NCI-H1930 (cell line): ENCODE data around the gene SPNS3.

Source experiments
- DNase-seq, 2 experiments: peaks; one replicate each; lab custom pipeline; 2025; lab: John Stamatoyannopoulos, UW

The SPNS3 gene

GRCh38 chr17:4530799-4531730 is 97.3 kb downstream of the SPNS3 start:
- DNase-seq = no peak

- no peak for DNase-seq
These were observed 98.4 kb downstream of the SPNS3 start for GRCh38 chr17:4531988-4532736.

DNA sequence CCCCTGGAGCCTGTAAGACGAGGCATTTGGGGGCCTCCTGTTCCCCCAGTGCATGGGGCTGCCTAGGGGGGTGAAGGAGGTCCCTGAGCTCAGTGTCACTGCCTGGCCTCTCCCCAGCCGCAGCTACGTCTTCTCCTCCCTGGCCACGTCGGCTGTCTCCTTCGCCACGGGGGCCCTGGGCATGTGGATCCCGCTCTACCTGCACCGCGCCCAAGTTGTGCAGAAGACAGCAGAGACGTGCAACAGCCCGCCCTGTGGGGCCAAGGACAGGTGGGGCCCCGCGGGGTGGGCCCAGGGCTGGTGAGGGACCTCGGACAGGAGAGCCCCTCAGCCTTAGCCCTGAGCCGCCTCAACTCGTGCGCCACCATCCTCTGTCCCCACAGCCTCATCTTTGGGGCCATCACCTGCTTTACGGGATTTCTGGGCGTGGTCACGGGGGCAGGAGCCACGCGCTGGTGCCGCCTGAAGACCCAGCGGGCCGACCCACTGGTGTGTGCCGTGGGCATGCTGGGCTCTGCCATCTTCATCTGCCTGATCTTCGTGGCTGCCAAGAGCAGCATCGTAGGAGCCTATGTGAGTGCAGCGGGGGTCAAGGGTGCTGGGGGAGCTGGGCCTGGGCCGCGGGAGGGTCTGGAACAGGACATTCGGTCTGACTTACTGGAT is 99.3 kb downstream of the SPNS3 start:
- no peak for DNase-seq

- DNase-seq = no peak
These were observed 100.1 kb downstream of the SPNS3 start for GRCh38 chr17:4533523-4534504.

DNA sequence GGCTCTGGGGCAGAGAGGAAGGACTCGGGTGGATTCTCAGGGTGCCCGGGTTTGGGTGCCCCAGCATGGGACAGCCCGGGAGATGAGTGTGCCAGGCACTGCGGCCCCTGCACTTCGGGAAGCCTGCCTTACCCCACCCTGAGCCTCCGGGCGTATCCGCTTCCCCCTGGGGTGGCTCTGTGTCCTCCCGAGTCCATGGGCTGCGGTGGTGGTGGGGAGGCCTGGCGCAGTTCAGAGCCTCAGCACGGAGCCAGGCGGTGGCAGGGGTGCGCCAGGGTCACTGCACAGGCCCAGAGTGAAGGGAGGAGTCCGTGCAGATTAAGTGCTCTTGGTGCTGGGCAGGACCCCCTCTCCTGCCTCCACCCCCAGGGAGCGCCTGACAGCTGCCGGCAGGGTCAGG is 100.8 kb downstream of the SPNS3 start:
- DNase-seq = no peak

DNA sequence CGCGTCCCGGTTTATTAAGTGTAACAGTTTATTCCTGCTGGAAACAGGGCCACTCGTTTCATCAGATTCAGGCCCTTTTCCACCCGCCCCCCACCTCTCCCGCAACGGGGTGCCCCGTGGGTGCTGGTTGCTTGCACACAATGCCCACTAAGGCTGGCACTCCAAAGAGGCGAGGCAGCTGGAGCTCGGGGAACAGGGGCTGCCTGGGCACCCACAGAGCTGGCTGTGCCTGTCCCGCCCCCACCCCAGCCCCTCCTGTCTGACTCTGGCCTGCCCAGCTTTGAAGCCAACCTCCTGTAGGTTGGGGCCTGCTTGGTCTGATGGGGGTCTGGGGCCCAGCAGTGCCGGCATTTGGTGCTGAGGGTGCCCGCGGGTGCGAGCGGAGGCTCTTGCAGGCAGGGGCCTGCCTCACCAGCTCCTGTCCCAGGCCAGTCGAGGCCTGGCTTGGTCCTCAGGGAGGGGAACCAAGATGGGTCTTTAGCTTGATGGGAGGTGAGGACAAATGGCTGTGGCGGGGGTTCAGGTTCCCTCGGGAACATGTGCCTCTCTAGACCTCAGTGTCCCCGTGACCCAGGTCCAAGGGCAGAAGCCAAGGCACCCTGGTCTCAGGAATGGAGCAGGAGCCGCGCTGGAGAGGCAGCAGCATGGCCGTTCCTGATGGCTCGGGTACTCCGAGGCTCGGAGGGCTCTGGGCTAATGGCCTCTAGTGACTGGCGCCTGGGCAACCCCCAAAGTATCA is 101.4 kb downstream of the SPNS3 start:
- no peak for DNase-seq

DNA sequence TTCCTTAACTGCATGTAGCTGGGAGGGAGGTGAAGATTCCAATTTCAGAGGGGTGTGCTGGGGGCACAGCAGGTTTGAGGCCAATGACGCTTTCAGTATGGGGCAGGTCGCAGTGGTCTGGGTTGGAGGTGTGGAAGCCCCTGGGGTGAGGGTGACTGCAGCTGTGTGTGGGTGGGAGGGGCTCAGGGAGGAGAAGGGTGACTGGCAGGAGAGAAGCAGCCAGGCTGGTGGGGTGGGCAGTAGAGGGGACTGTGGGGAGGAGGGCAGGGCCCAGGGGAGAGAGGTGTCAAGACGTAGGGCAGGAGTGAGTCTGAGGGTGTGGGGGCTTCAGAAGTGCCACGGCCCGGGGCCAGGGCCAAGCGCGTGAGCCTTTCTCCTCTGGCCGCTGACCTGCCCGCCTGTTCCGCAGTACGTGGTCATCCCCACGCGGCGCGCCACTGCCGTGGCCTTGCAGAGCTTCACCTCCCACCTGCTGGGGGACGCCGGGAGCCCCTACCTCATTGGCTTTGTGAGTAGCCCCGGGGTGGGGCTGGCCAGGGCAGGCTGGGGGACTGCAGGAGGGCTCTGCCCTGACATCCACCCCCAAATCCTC is 102.0 kb downstream of the SPNS3 start:
- no peak for DNase-seq

- DNase-seq = no peak
These were observed 102.6 kb downstream of the SPNS3 start for GRCh38 chr17:4536259-4536741.

DNA sequence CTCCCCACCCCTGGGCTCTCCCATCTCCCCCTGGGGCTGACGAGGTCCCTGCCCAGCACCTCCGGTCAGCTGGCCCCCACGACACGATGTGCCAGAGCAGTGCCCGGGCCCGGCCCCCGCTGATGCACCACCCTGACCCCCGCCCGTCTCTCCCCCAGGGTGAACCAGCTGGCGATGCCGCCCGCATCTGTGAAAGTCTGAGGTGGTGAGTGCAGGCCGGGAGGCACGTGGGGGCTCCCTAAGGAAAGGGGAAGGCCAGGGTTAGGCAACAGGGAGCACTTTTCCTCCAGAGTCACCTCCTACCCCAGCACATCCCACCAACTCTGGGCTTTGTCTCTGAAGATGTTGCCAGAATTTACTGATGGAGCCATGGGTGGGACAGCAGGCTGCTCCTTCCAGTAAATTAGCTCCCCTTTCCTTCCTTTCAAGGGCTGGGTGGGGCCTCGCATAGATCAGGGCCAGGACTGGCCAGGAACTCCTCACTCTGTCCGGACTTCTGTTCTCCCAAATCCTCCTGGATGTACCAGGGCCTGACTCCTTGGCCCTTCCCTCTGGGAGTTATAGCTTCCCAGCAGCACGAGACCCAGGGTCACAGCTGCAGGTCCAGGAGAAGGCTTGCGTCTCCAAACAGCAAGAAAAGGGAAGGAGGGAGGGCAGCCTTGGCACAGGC is 103.1 kb downstream of the SPNS3 start:
- no peak for DNase-seq
